HepG2 (cell line): ENCODE results near the gene RHOT2. TPM values are rescaled to one million over a fixed set of nuclear protein-coding genes. Genes with fewer than 3 reads are reported as not detected.

ENCODE experiments used
- AGO1 ChIP-seq: fragments of 200-400 bp; formaldehyde crosslinking; IDR thresholded peaks from 2 replicates; pipeline ENCODE4 v1.6.1; 2017; ENCODE audit warnings: mild to moderate bottlenecking, low read depth, low read length, moderate library complexity; ENCODE audit not compliant: poor library complexity, severe bottlenecking
- CCAR2 ChIP-seq: fragments of 200-400 bp; formaldehyde crosslinking; optimal IDR thresholded peaks from 2 replicates; pipeline ENCODE3; 2018; ENCODE audit warnings: low read depth, mild to moderate bottlenecking, low read length, moderate library complexity
- GATAD1 ChIP-seq: IDR thresholded peaks from 2 replicates; pipeline ENCODE4 v1.6.1; 2016; ENCODE audit warnings: missing genetic modification reagents, missing compliant biosample characterization
- JUN ChIP-seq: sonication (generic); formaldehyde crosslinking; IDR thresholded peaks from 2 replicates; pipeline ENCODE4 v1.4.0; 2020; ENCODE audit warnings: mild to moderate bottlenecking, missing genetic modification reagents
- KLF11 ChIP-seq: IDR thresholded peaks from 2 replicates; pipeline ENCODE4 v1.6.1; 2016; ENCODE audit warnings: missing compliant biosample characterization
- MIER2 ChIP-seq: IDR thresholded peaks from 2 replicates; pipeline ENCODE4 v1.6.1; 2016; ENCODE audit warnings: missing biosample characterization, missing genetic modification reagents
- RXRA ChIP-seq: sonication (generic); formaldehyde crosslinking; IDR thresholded peaks from 2 replicates; pipeline ENCODE4 v1.5.1; 2020; ENCODE audit warnings: missing genetic modification reagents
- SIN3A ChIP-seq: IDR thresholded peaks from 2 replicates; pipeline ENCODE4 v1.6.1; 2011; ENCODE audit warnings: low read depth, mild to moderate bottlenecking, control low read depth, low read length, borderline replicate concordance
- SP1 ChIP-seq, 2 experiments: fragments of 450-650 bp in 1 of 2; sonication (generic) in 1 of 2; formaldehyde crosslinking in 1 of 2; IDR thresholded peaks; 2 replicates each; pipeline versions ENCODE4 v1.4.0 to v1.6.1; 2016 to 2020; ENCODE audit warnings: missing genetic modification reagents in 1 of 2
- TCF12 ChIP-seq, 2 experiments: fragments of 450-650 bp in 1 of 2; sonication (generic) in 1 of 2; formaldehyde crosslinking in 1 of 2; IDR thresholded peaks; 2 replicates each; pipeline versions ENCODE4 v1.6.1 to v1.8.0; 2017 to 2022; ENCODE audit warnings: antibody characterized with exemption in 1 of 2, mild to moderate bottlenecking in 1 of 2, missing genetic modification reagents in 1 of 2, moderate library complexity in 1 of 2
- WIZ ChIP-seq: sonication (generic); formaldehyde crosslinking; IDR thresholded peaks from 2 replicates; pipeline ENCODE4 v1.5.1; 2020; ENCODE audit warnings: mild to moderate bottlenecking, missing genetic modification reagents
- ZFY ChIP-seq: sonication (generic); formaldehyde crosslinking; IDR thresholded peaks from 2 replicates; pipeline ENCODE4 v1.4.0; 2020; ENCODE audit warnings: missing genetic modification reagents
- ZNF101 ChIP-seq: sonication (generic); formaldehyde crosslinking; IDR thresholded peaks from 2 replicates; pipeline ENCODE4 v1.4.0; 2020; ENCODE audit warnings: mild to moderate bottlenecking, low read depth, missing genetic modification reagents, borderline replicate concordance
- ZNF138 ChIP-seq: sonication (generic); formaldehyde crosslinking; IDR thresholded peaks from 2 replicates; pipeline ENCODE4 v1.5.0; 2020; ENCODE audit warnings: mild to moderate bottlenecking, low read depth, missing genetic modification reagents
- ZNF205 ChIP-seq: IDR thresholded peaks from 2 replicates; pipeline ENCODE4 v1.6.1; 2018; ENCODE audit warnings: missing biosample characterization, missing genetic modification reagents
- ZNF225 ChIP-seq: sonication (generic); formaldehyde crosslinking; IDR thresholded peaks from 2 replicates; pipeline ENCODE4 v1.4.0; 2020; ENCODE audit warnings: mild to moderate bottlenecking, missing genetic modification reagents
- ZNF24 ChIP-seq: fragments of 450-650 bp; IDR thresholded peaks from 2 replicates; pipeline ENCODE4 v1.6.1; 2017; ENCODE audit warnings: antibody characterized with exemption, mild to moderate bottlenecking
- ZNF296 ChIP-seq: sonication (generic); formaldehyde crosslinking; conservative IDR thresholded peaks from 2 replicates; pipeline ENCODE4 v1.5.0; 2020; ENCODE audit warnings: mild to moderate bottlenecking, missing genetic modification reagents
- ZNF589 ChIP-seq: sonication (generic); formaldehyde crosslinking; conservative IDR thresholded peaks from 2 replicates; pipeline ENCODE4 v1.8.0; 2022; ENCODE audit warnings: mild to moderate bottlenecking, moderate library complexity, missing genetic modification reagents
- ZNF605 ChIP-seq: sonication (generic); formaldehyde crosslinking; IDR thresholded peaks from 2 replicates; pipeline ENCODE4 v1.8.0; 2022; ENCODE audit warnings: mild to moderate bottlenecking, missing genetic modification reagents
- ZNF670 ChIP-seq: sonication (generic); formaldehyde crosslinking; IDR thresholded peaks from 2 replicates; pipeline ENCODE4 v1.8.0; 2022; ENCODE audit warnings: mild to moderate bottlenecking, missing genetic modification reagents, borderline replicate concordance
- polyA plus RNA-seq, 8 experiments: library from polyadenylated mRNA; depleted of rRNA in 3 of 8; stranded (reverse) in 7 of 8; unstranded in 1 of 8; fragments of >200 nt; fragmentation: Illumina TruSeq in 4 of 8; extraction: Trizol in 4 of 8; gene quantifications; 2 replicates each; pipeline versions ENCODE4 v1.2.1 to v1.2.3, GENCODE V29; 2011 to 2016; ENCODE audit warnings: low read depth in 4 of 8, missing spikeins in 1 of 8, mixed read lengths in 1 of 8; ENCODE audit not compliant: insufficient read depth in 1 of 8
- total RNA-seq, 5 experiments: library from RNA; depleted of rRNA; stranded (reverse); fragments of >200 nt; fragmentation: Illumina TruSeq; extraction: Trizol; gene quantifications; 2 replicates each; pipeline ENCODE4 v1.2.3, GENCODE V29; 2016; ENCODE audit warnings: low read depth in 1 of 5
- TF ChIP-seq, protein P1 (sequence below): sonication (generic); formaldehyde crosslinking; IDR thresholded peaks from 2 replicates; pipeline ENCODE4 v1.4.0; 2020; ENCODE audit warnings: mild to moderate bottlenecking, missing genetic modification reagents
- TF ChIP-seq, protein P2 (sequence below): sonication (generic); formaldehyde crosslinking; IDR thresholded peaks from 2 replicates; pipeline ENCODE4 v1.4.0; 2020; ENCODE audit warnings: missing genetic modification reagents
- TF ChIP-seq, protein P3 (sequence below): sonication (generic); formaldehyde crosslinking; IDR thresholded peaks from 2 replicates; pipeline ENCODE4 v1.8.0; 2022; ENCODE audit warnings: missing genetic modification reagents, low read depth, mild to moderate bottlenecking, borderline replicate concordance

Gene RHOT2
- total and polyA plus RNA-seq, 2 of the 13 experiments (the other 11 are each of a cell fraction or from before 2014, with no cell fraction given): 63.6 to 76.9 TPM

DNA sequence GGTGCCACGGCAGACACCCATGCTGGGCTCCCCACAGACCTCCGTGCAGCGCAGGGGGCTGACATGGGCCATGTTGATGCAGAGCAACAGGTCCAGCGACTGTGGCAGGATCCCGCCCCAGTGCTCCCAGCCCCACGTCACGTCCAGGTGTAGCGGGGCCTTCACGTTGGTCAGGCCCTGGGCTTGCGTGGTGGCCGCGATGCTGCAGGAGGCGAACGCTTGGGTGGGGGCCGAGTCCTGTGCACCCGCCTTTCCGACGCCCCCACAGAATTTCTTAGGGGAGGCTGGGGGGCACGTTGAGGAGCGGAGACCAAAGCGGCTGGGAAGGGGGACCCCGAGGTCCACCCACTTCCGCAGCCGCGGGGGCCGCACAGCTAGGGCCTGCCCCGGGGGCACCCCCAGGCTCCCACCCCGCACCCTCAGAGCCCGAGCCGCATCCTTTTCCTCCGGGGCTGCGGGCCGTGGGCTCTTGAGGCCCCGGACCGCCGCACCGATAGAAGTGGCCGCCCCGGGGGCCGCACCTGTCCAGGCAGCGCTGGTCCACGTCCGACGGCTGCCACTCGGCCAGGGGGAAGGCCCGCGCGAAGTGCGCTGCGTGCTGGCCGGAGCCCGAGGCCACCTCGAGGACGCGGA, 32.2 kb upstream of the RHOT2 start (continued):
- TF ChIP-seq SP1 (IDR thresholded peaks at IDR 0.05): no peak
- no peak for TF ChIP-seq SP1 (CRISPR knock-in tag; IDR thresholded peaks at IDR 0.05)
- no peak for TF ChIP-seq TCF12 (IDR thresholded peaks at IDR 0.05)
- TF ChIP-seq TCF12 (CRISPR knock-in tag; IDR thresholded peaks at IDR 0.05): no peak
- TF ChIP-seq KLF11 (CRISPR knock-in tag): no peak
- TF ChIP-seq MIER2 (CRISPR knock-in tag): 0 out of 2 replicates have a peak, but pooled peaks have one; percentile 1
- TF ChIP-seq ZNF225 (CRISPR knock-in tag): 0 out of 2 replicates have a peak, but pooled peaks have one; percentile 88
- no peak for TF ChIP-seq SIN3A
- peak; percentile 26 for TF ChIP-seq AGO1
- no peak for TF ChIP-seq ZNF205 (CRISPR knock-in tag)
- TF ChIP-seq WIZ (CRISPR knock-in tag): 0 out of 2 replicates have a peak, but pooled peaks have one; percentile 56
- TF ChIP-seq, protein P1, sequence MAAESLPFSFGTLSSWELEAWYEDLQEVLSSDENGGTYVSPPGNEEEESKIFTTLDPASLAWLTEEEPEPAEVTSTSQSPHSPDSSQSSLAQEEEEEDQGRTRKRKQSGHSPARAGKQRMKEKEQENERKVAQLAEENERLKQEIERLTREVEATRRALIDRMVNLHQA (CRISPR knock-in tag): no peak
- no peak for TF ChIP-seq CCAR2
- TF ChIP-seq RXRA (CRISPR knock-in tag): peak; percentile 22; the same call in 1 of the 2 replicates
- 0 out of 2 replicates have a peak, but pooled peaks have one; percentile 20 for TF ChIP-seq ZNF296 (CRISPR knock-in tag)
- 0 out of 2 replicates have a peak, but pooled peaks have one; percentile 14 for TF ChIP-seq ZNF138 (CRISPR knock-in tag)
- no peak for TF ChIP-seq ZNF589 (CRISPR knock-in tag)
- no peak for TF ChIP-seq ZNF101
- TF ChIP-seq ZNF670 (CRISPR knock-in tag): no peak
- TF ChIP-seq ZNF605 (CRISPR knock-in tag): peak; percentile 16; the same call in 1 of the 2 replicates
- TF ChIP-seq GATAD1 (CRISPR knock-in tag): no peak
- TF ChIP-seq JUN (CRISPR knock-in tag): no peak
- TF ChIP-seq, protein P2, sequence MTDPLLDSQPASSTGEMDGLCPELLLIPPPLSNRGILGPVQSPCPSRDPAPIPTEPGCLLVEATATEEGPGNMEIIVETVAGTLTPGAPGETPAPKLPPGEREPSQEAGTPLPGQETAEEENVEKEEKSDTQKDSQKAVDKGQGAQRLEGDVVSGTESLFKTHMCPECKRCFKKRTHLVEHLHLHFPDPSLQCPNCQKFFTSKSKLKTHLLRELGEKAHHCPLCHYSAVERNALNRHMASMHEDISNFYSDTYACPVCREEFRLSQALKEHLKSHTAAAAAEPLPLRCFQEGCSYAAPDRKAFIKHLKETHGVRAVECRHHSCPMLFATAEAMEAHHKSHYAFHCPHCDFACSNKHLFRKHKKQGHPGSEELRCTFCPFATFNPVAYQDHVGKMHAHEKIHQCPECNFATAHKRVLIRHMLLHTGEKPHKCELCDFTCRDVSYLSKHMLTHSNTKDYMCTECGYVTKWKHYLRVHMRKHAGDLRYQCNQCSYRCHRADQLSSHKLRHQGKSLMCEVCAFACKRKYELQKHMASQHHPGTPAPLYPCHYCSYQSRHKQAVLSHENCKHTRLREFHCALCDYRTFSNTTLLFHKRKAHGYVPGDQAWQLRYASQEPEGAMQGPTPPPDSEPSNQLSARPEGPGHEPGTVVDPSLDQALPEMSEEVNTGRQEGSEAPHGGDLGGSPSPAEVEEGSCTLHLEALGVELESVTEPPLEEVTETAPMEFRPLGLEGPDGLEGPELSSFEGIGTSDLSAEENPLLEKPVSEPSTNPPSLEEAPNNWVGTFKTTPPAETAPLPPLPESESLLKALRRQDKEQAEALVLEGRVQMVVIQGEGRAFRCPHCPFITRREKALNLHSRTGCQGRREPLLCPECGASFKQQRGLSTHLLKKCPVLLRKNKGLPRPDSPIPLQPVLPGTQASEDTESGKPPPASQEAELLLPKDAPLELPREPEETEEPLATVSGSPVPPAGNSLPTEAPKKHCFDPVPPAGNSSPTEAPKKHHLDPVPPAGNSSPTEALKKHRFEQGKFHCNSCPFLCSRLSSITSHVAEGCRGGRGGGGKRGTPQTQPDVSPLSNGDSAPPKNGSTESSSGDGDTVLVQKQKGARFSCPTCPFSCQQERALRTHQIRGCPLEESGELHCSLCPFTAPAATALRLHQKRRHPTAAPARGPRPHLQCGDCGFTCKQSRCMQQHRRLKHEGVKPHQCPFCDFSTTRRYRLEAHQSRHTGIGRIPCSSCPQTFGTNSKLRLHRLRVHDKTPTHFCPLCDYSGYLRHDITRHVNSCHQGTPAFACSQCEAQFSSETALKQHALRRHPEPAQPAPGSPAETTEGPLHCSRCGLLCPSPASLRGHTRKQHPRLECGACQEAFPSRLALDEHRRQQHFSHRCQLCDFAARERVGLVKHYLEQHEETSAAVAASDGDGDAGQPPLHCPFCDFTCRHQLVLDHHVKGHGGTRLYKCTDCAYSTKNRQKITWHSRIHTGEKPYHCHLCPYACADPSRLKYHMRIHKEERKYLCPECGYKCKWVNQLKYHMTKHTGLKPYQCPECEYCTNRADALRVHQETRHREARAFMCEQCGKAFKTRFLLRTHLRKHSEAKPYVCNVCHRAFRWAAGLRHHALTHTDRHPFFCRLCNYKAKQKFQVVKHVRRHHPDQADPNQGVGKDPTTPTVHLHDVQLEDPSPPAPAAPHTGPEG (CRISPR knock-in tag): peak; percentile 25; the same call in 1 of the 2 replicates
- TF ChIP-seq ZNF24: no peak
- TF ChIP-seq, protein P3, sequence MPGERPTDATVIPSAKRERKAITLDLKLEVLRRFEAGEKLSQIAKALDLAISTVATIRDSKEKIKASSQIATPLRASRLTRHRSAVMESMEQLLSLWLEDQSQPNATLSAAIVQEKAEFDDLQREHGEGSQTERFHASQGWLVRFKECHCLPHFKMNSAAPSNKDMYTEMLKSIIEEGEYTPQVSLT (CRISPR knock-in tag): no peak
- no peak for TF ChIP-seq ZFY (CRISPR knock-in tag)
